Mesothelial cell of epicardium (in vitro differentiated cells): ENCODE measurements around the gene ASB10. TPM values are rescaled to one million over a fixed set of nuclear protein-coding genes. Genes with fewer than 3 reads are reported as not detected.

Experiments used
- DNase-seq, 2 experiments: peaks; one replicate each; pipeline ENCODE4 v3.0.0; 2021; ENCODE audit warnings: low spot score in 2 of 2; ENCODE audit not compliant: unreplicated experiment in 2 of 2
- H3K27ac Mint-ChIP-seq: 2 replicates; pipeline ENCODE4 v1.8.0; 2021; ENCODE audit warnings: mixed read lengths
- H3K27me3 Mint-ChIP-seq: 2 replicates; pipeline ENCODE4 v1.8.0; 2021; ENCODE audit warnings: low read depth, mixed read lengths
- H3K36me3 Mint-ChIP-seq: 2 replicates; pipeline ENCODE4 v1.8.0; 2021; ENCODE audit warnings: mixed read lengths
- H3K4me1 Mint-ChIP-seq: 2 replicates; pipeline ENCODE4 v1.8.0; 2021; ENCODE audit warnings: mixed read lengths
- H3K4me3 Mint-ChIP-seq: 2 replicates; pipeline ENCODE4 v1.8.0; 2021; ENCODE audit warnings: mild to moderate bottlenecking, moderate library complexity, mixed read lengths
- H3K9me3 Mint-ChIP-seq: 2 replicates; pipeline ENCODE4 v1.8.0; 2021; ENCODE audit warnings: mixed read lengths
- total RNA-seq: library from RNA; stranded (reverse); gene quantifications from 3 replicates; pipeline ENCODE4 v1.2.1, GENCODE V29; 2021
- TF ChIP-seq, protein P1 (sequence below): fragments of 200-600 bp; sonication (generic); IDR thresholded peaks from one replicate; pipeline ENCODE4 v1.5.0; 2021; ENCODE audit warnings: antibody characterized with exemption; ENCODE audit not compliant: unreplicated experiment

The ASB10 gene
- total RNA-seq, 1 donor from 2014 or later = not detected

- DNase-seq = no peak
- Mint-ChIP-seq H3K4me1 (no peaks in the 10 kb centered on the region), H3K27ac (no peak overlapping the region), H3K36me3 (no peaks in the 10 kb centered on the region), H3K9me3 (no peaks in the 10 kb centered on the region), H3K27me3 (peaks cover 29% of the 10 kb centered on the region), H3K4me3 (no peak overlapping the region)
- TF ChIP-seq, protein P1, sequence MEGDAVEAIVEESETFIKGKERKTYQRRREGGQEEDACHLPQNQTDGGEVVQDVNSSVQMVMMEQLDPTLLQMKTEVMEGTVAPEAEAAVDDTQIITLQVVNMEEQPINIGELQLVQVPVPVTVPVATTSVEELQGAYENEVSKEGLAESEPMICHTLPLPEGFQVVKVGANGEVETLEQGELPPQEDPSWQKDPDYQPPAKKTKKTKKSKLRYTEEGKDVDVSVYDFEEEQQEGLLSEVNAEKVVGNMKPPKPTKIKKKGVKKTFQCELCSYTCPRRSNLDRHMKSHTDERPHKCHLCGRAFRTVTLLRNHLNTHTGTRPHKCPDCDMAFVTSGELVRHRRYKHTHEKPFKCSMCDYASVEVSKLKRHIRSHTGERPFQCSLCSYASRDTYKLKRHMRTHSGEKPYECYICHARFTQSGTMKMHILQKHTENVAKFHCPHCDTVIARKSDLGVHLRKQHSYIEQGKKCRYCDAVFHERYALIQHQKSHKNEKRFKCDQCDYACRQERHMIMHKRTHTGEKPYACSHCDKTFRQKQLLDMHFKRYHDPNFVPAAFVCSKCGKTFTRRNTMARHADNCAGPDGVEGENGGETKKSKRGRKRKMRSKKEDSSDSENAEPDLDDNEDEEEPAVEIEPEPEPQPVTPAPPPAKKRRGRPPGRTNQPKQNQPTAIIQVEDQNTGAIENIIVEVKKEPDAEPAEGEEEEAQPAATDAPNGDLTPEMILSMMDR = no peak
Measured at GRCh38 chr7:151188252-151188542, 1.1 kb upstream of the ASB10 start.

DNA sequence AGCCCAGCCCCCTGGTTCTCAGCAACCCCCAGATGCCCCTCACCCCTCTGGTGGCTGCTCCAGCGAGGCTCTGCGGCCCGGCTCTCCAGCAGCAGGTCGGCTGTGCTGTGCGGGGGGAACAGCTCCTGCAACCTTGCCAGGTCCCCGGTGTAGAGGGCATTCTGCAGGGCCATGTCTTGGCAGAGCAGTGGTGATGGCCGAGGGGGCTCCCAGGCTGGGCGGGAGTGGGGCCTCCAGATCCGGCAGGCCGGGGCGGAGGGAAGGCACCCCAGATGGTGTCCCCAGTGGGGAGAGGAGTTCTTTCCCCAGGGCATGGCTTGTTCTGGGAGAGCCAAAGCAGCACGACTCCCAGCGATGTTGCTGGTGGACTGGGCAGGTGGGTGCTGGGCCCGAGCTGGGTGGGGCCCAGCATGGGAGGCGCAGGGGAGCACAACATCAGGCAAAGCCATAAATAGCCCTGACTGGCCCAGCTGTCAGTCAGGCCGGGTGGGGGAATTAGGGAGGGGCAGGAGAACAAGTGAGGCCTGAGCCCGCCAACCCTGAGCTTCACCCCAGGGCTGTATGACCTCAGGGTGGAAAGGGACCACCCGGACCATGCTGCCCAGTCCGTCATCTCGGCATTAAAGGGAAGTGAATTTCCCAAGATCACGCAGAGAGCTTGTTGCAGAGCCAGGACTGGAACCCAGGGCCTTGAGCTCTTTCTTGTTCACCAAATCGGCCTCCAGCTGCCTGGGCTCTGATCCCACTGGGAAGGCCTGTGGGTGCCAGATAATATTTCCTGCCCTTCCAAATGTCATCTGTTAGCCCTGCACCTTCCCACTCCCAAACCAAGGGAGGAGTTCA is 580 bp upstream of the ASB10 start:
- Mint-ChIP-seq H3K27ac (no peak overlapping the region), H3K36me3 (no peaks in the 10 kb centered on the region), H3K27me3 (peaks cover 31% of the 10 kb centered on the region), H3K4me1 (no peaks in the 10 kb centered on the region), H3K4me3 (no peak overlapping the region), H3K9me3 (no peaks in the 10 kb centered on the region)
- TF ChIP-seq, protein P1 = no peak
- DNase-seq = no peak

DNA sequence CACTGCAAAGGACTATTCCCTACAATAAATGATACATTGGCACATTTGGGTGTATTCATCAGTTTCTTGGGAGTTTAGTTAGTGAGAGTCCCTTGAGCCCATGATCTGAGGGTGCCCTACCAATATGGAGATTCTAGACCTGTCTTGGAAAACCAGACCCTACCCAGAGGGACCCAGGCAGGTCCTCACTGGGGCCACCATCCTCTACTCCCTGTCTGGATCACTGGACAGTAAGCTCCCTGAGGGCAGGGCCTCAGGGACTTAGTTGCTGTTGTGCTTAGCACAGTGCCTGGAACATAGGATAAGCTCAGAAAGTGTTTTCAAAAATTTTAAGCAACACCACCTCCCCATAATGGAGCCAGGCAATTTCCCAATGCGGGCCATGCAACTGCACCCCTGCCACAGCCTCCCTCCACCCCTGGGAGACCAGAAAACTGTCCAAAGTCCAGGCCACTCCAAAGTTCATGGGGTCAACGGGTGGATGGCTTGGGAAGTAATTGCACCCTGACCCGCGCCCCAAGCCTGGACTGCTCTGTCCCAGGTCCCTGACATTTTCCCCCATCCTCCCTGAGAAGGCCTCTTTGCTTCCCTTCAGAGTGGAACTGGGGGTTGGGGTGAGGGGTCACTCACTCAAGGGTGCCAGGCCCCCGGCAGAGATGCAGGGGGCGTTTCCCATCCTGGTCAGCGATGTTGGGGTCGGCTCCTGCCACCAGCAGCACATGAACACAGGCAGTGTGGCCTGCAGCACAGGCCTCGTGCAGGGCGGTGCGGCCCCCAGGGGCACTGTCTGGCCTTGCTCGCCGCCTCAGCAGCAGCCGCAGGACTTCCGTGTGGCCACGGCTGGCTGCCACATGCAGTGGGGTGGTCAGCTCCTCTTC is 1.0 kb downstream of the ASB10 start:
- TF ChIP-seq, protein P1 = no peak
- no peak for DNase-seq
- Mint-ChIP-seq H3K4me3 (no peak overlapping the region), H3K4me1 (no peaks in the 10 kb centered on the region), H3K9me3 (no peaks in the 10 kb centered on the region), H3K36me3 (no peaks in the 10 kb centered on the region), H3K27me3 (peaks cover 39% of the 10 kb centered on the region), H3K27ac (no peak overlapping the region)

DNA sequence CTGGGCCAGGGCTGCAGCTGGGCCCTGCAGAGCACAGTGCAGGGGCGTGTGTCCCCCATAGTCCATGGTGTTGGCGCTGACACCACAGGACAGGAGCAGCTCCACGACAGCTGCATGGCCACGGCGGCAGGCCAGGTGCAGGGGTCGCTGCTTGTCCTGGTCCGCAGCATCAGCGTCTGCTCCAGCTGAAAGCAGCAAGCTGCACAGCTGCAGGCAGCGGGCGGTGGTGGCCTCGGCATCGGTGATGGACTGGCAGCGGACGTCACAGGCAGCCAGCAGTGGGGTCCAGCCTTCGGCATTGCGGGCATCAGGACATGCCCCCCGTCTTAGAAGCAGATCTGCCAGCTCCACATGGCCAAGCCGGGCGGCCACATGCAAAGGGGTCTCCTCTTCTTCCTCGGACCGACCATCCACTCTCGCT is 6.0 kb downstream of the ASB10 start:
- Mint-ChIP-seq H3K4me3 (no peak overlapping the region), H3K36me3 (no peaks in the 10 kb centered on the region), H3K27me3 (peaks cover 54% of the 10 kb centered on the region), H3K27ac (no peak overlapping the region), H3K4me1 (no peaks in the 10 kb centered on the region), H3K9me3 (no peaks in the 10 kb centered on the region)
- DNase-seq = no peak
- TF ChIP-seq, protein P1 = no peak

DNA sequence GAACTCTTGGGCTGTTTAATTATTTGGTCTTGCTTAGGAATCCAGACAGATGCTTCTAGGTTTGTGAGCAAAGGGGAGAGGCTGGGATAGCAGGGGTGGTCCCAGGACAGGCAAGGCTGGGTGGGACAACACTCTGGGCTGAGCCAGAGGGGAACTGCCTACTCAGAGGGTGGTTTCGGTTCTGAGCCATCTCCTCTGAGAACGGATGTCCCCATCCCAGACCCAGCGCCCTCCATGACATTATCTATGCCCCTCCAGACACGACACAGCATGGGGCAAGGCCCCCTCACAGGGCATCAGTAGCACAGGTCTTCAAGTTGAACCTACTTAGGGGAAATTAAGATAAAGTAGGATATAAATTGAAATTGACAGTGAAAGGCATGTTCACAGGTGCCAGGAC is 7.1 kb downstream of the ASB10 start:
- Mint-ChIP-seq H3K27me3 (peaks cover 65% of the 10 kb centered on the region), H3K27ac (no peak overlapping the region)
- DNase-seq = no peak

More for the DNA sequence above, 7.1 kb downstream of the ASB10 start:
- Mint-ChIP-seq H3K4me1 (no peaks in the 10 kb centered on the region), H3K4me3 (no peak overlapping the region), H3K36me3 (no peaks in the 10 kb centered on the region), H3K9me3 (no peaks in the 10 kb centered on the region)
- TF ChIP-seq, protein P1 = no peak
